SK-MEL-5 (cell line): ENCODE measurements around the gene OR52I1. TPM values are rescaled to one million over a fixed set of nuclear protein-coding genes. Genes with fewer than 3 reads are reported as not detected.

Experiments
- DNase-seq: peaks from one replicate; pipeline ENCODE4 v3.0.0-alpha.2; 2016; ENCODE audit warnings: low read depth, low spot score
- in situ Hi-C: cut with HindIII; loops from 2 replicates; pipeline ENCODE4 v1.10.0; 2016; ENCODE audit warnings: low sequenced_read_pairs, high pct_unique_total_duplicates, low pct_unique_long_range_greater_than_20kb
- polyA plus RNA-seq, 2 experiments: library from polyadenylated mRNA; depleted of rRNA; stranded (reverse); fragments of >200 nt; gene quantifications; 2 replicates each; pipeline ENCODE4 v1.2.3, GENCODE V29; 2015
- total RNA-seq: library from RNA; depleted of rRNA; stranded (reverse); fragments of >200 nt; shearing (Covaris generic); gene quantifications from 2 replicates; pipeline ENCODE4 v1.2.3, GENCODE V29; 2014; rRNA removed

OR52I1 gene, protein sequence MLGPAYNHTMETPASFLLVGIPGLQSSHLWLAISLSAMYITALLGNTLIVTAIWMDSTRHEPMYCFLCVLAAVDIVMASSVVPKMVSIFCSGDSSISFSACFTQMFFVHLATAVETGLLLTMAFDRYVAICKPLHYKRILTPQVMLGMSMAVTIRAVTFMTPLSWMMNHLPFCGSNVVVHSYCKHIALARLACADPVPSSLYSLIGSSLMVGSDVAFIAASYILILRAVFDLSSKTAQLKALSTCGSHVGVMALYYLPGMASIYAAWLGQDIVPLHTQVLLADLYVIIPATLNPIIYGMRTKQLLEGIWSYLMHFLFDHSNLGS
- not detected in 2 replicates for total RNA-seq
- polyA plus RNA-seq (2015; cell fraction: cytosol; rRNA removed): not detected in 2 replicates
- polyA plus RNA-seq (2015; cell fraction: nucleus; rRNA removed): not detected in 2 replicates

DNA sequence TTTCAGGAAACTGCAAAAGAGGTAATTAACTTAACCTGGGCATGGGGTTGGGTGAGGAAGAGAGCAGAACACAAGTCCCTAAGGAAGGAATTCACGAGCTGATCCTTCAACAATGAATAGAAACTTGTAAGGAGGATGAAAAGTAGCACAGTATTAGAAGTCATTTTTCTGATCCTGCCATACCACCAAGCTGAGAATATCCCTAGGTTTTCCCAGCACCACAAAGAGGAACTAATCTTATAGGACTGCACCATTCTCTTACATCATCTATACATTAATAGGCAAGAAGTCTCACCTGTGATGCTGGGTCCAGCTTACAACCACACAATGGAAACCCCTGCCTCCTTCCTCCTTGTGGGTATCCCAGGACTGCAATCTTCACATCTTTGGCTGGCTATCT is at the start of gene OR52I1:
Gene OR52I1 (plus strand): TSS at position 301 of the 400 bp plus-strand sequence. CDS start 0 bp downstream, at position 301.
- in situ Hi-C loops: no loop called here
- no peak for DNase-seq

DNA sequence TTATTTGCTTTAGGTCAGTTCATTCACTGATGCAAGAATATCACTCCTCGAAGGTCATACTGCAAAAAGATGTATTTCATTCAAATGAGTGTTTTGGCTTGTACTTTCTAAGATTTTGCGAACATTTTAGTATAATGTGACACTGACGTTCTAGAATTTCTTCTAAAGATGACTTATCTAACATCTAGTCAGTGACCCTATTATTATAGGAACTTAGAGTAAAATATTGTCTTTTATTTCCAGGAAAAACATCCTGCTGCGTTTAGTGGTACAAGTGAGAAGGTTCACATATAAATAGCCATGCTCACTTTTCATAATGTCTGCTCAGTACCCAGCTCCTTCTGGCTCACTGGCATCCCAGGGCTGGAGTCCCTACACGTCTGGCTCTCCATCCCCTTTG is 48.9 kb upstream of the OR52I1 start, which contains the start of gene OR52M1:
Gene OR52M1 (plus strand): TSS at position 301 of the 400 bp plus-strand sequence. CDS start 0 bp downstream, at position 301.
- in situ Hi-C loops: no loop called here
- no peak for DNase-seq

DNA sequence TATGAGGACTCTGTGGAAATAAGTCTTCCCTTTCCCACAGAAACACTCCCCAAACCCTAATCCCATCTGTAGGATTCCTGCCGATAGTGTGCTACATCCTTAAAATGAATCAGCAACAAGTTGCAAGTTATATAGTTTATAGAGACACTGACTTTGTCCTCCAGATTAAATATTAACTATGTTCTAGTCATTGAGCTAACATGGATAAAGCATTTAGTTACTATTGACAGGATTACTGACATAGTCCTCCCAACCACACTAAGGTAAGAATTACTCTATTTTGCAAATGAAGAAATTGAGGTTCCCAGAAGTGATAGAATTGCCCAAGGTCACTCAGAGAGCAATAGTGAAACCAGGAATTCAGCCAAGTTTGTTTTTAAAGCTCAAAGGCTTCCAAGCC is 47.0 kb upstream of the OR52I1 start:
- in situ Hi-C loops: no loop called here
- no peak for DNase-seq

DNA sequence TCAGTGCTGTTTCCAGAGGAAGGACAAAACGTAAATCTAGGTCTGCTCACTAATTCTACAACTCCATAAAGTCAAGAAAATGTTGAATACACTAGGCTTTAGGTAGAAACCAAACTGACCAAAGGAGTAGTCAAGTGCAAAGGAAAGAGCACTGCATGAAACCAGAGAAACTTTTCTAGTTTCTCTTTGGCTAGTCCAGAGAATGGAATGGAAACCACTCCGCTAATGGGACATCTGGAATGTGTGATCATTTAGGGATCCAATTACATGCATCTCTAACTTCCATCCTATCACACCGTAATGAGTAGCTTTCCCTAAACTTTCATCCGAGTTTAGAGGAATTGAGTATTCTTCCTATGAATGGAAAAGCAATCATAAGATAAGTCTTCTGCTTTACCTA is 46.4 kb upstream of the OR52I1 start:
- in situ Hi-C loops: no loop called here
- DNase-seq: no peak

DNA sequence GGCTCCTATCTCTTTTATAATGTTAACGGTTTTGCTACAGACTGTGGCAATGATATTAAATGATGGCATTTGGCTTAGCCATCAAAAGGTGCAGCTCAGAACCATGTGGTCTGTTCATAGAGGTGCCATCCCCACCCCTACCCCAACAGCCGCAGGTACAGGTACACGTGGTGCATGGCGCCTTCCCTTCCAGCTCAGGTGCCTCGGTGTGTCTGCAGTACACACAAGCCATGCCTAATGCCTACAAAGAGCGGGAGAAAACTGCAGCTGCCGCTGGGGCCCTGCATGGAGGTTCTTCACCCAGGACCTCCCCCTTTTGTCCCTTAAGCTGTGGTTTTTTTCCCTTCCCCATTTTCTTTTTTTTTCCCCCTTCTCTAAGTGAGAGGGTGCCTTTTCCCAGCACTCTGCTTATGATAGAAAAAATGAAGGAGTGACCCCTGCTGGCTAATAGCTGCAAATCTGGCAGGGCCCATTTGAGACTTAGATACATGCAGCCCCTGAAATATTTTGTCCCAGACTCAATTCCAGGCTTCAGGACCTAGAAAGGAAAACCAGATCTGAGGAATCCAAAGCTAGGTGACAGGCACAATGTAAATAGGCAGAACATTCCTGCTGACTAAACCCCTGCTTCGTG is 42.4 kb upstream of the OR52I1 start:
- in situ Hi-C loops: no loop called here
- DNase-seq: peak; percentile 51

DNA sequence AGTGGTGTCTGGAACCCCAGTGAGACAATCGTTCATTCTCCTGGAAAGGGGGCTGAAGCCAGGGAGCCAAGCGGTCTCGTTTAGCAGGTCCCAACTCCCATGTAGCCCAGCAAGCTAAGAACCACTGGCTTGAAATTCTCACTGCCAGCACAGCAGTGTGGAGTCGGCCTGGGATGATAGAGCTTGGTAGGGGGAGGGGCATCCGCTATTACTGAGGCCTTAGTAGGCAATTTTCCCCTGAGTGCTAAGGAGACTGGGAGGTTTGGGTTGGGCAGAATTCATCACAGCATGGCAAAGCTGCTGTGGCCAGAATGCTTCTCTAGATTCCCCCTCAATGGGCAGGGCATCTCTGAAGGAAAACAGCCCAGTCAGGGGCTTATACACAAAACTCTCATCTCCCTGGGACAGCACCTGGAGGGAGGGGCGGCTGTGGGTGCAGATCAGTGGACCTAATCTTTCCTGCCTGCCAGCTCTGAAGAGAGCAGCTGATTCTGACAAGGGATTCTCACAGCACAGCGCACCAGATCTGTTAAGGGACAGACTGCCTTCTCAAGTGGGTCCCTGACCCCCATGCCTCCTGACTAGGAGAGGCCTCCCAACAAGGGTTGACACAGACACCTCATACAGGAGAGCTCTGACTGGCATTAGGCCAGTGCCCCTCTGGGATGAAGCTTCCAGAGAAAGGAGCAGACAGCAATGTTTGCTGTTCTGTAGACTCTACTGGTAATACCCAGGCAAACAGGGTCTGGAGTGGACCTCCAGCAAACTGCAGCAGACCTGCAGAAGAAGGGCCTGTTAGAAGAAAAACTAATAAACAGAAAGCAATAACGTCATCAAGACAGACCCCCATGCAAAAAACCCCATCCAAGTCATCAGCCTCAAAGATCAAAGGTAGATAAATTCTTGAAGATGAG is 34.1 kb upstream of the OR52I1 start:
- DNase-seq: no peak
- in situ Hi-C loops: no loop called here

DNA sequence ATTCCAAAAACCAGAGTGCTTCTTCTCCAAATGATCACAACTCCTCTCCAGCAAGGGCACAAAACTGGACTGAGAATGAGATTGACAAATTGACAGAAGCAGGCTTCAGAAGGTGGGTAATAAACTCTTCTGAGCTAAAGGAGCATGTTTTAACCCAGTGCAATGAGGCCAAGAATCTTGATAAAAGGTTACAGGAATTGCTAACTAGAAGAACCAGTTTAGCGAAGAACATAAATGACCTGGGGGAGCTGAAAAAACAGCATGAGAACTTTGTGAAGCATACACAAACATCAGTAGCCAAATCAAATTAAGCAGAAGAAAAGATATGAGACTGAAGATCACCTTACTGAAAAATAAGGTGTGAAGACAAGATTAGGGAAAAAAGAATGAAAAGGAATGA is 33.4 kb upstream of the OR52I1 start:
- DNase-seq: no peak
- in situ Hi-C loops: no loop called here

DNA sequence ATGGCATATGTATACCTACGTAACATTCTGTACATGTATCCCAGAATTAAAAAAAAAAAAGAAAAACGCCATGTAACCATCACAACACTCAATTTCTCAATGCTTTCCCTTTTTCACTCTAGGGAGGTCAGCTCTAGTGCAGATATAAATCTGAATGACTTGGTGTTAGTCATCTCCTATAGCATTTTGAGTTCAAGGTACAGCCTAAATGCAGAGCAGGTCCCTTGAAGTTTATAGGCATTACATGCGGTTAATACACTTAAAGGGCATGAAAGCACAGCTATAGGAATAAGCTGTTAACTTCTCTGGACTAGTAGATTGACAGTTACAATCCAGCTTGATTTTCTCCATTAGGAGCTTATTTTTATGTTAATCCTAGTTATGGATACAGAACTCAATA is 28.5 kb upstream of the OR52I1 start:
- DNase-seq: no peak
- in situ Hi-C loops: no loop called here

DNA sequence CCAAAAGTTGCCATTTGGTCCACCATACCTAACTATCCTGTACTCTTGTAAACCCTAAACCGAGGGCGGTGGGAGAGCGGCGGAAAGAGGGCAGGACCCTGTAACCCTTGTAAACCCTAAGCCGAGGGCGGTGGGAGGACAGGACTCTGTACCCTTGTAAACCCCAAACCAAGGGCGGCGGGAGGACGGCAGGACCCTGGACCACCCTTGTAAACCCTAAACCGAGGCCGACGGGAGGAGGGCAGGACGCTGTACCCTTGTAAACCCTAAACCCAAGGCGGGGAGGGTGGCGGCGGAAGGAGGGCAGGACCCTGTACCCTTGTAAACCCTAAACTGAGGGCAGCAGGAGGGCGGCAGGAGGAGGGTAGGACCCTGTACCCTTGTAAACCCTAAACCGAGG is 24.8 kb upstream of the OR52I1 start:
- in situ Hi-C loops: no loop called here

DNA sequence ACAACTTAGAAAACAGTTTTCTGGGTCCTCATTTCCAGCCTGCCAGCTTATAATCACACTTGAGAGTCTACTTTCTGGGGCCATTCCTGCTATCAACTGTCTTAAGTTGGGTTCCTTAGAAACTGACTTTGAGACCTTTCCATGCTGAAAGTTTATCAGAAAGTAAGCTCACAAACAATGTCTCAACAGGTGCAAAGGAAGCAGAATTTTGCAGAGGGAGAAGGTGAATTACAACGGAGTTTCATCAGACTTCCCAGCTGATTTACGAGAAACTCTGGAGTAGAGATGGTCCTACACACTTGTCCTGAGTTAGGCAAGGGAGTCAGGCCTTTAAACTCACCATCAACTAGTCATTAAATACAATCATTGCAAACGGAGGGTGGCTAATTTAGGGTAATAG is 17.0 kb upstream of the OR52I1 start:
- in situ Hi-C loops: no loop called here
- DNase-seq: no peak

More for the DNA sequence above, 24.8 kb upstream of the OR52I1 start:
- no peak for DNase-seq

DNA sequence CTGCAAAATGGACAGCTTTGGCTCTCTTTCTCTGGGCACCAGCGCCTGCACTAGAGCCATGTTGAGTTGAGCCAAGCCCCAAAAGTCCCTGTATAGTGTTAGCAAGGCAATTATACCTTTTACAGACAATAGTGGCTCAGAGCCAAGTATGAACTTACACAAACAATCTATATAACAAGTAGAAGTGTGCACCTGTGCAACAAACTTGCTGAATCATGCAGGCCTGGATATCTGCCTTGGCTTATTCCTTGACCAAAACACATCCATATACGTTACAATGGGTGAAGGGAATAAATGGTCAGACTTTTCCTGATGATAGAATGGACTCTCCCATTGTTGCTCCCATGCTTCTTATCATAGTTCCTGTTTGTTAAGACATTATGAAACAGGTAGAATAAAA is 16.1 kb upstream of the OR52I1 start:
- in situ Hi-C loops: no loop called here
- no peak for DNase-seq

DNA sequence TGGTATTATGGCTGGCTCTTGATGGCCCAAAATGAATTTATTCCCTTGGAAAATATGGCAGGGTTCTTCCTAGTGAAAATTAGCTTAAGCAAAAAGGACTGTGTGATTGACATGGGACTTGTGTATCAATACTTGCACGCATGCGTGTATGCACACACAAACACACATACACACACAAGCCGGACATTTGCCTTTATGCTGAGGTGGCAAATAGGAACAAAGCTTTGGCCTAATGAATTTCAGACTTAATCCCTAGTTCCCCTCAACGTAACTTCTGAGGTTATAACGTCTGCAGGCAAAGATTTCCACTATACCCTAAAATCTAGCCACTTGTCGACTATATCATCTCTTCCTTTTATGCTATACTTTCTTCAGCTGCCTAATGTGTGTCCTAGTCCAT is 15.2 kb upstream of the OR52I1 start:
- in situ Hi-C loops: no loop called here
- no peak for DNase-seq

DNA sequence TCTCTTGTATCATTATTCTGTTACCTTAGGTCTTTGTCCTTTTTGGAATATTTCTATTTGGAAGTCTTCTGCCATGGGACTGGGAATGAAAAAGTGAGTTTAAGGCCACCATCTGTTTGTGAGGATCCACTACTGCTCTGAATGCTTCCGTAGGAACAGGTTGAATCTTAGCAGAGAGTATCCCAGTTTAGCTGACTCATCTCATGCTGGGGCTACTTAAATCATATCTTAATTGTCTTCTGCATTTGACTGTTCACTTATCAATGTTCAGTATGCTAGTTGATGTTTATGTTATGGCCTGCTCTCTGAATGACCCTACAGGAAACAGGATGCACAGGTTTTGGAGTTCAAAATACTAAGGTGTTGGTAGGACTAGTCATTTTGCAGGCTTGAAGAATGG is 13.7 kb upstream of the OR52I1 start:
- no peak for DNase-seq
- in situ Hi-C loops: no loop called here

DNA sequence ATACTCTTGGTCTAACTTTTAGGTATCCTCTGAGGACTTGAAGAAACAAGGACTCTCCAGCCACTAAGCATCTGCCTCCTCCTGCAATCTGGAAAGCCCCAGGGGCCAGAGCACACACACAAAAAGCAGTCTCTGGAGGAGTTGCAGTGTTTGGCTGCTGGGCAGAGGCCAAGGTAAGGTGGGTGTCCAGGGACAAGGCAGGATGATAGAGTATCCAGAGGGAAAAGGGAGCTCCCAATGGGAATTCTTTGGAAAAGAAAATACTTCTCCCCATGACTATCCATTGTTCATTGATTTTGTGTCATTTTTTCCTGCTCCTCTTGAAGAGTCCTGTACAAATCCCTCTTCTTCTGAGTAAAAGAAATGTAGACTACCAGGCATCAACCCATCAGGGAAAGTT is 12.4 kb upstream of the OR52I1 start, which contains the start of gene OR52I2:
Gene OR52I2 (plus strand): TSS at position 301 of the 400 bp plus-strand sequence.
- in situ Hi-C loops: no loop called here

DNA sequence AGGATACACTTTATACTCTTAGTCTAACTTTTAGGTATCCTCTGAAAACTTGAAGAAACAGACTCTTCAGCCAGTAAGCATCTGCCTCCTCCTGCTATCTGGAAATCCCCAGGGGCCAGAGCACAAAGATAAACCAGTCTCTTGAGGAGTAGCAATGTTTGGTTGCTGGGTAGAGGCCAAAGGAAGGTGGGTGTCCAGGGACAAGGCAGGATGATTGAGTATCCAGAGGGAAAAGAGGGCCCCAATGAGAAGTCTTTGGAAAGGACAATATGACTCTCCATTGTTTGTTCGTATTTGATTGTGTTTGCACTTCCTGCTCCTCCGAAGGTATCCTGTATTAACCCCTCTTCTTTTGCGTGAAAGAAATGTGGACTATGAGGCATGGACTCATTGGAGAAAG is 4.8 kb upstream of the OR52I1 start:
- no peak for DNase-seq
- in situ Hi-C loops: no loop called here

More for the DNA sequence above, 12.4 kb upstream of the OR52I1 start, which contains the start of gene OR52I2:
- DNase-seq: no peak

DNA sequence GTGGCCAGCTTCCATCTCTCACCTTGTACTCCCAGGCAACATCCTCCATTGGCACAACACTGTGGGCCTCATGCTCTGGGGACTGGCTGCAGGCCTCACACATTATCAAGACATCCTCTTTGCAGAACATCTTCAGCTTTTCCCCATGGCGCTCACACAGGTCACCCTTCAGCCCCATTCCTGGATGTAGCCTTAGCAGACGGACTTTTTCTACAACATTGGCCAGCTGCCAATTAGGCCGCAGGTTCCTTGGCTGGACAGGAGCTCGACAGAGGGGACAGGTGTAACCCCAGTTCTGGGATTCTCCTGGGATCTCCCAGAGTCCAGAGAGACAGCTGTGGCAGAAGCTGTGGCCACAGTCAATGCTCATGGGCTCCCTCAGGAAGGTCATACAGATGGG is 11.2 kb downstream of the OR52I1 start:
- no peak for DNase-seq
- in situ Hi-C loops: no loop called here

DNA sequence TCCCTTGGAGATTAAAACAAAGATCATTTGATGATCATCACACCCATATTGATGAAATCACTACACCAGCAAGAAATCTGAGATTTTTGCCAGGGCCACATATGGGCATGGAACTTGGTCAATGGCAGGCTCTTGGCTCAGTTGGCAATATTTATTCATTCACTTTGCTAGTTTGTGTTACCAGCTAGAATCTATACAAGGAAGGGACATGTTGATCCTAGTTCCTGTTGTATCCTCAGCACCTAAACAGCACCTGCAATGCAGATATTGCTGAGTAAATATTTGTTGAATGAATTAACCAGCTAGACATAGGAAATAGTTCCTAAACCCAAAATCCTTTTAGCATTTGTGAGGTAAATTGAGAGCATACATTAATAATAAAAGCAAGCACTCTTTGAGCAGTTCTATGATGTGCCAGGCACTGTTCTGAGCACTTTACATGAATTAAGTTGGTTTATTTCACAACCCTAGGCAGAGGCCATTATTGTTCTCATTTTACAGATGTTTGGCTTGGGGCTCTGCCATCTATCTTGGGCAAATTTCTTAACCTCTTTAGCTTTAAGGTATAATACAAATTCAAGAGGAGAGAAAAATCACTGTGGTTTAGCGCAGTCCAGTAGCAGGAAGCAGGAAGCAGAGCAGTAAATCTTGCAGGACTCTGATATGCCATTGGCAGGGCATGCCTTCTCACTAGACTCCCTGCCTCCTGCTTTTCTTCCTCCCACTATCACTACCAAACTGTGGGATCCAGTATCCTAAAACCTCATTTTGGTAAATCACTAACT is 12.6 kb downstream of the OR52I1 start:
- in situ Hi-C loops: no loop called here
- DNase-seq: no peak
